GM21528 (cell line): Measurements from ENCODE around the gene CYB5R3.
A peak's percentile ranks its signal among the peaks of the same experiment; 100 is the strongest.
"Not testable (repeated sequence)": the region's sequence is repeated elsewhere in the genome, so short reads cannot be mapped to it uniquely, and the experiment has no call there.

ENCODE experiments used
- ATAC-seq: cut with Tn5 transposase; IDR thresholded peaks from one replicate; pipeline ENCODE4 v1.9.1; 2021; ENCODE audit warnings: mild to moderate bottlenecking, moderate library complexity; ENCODE audit not compliant: unreplicated experiment, low FRiP score

The CYB5R3 gene

DNA sequence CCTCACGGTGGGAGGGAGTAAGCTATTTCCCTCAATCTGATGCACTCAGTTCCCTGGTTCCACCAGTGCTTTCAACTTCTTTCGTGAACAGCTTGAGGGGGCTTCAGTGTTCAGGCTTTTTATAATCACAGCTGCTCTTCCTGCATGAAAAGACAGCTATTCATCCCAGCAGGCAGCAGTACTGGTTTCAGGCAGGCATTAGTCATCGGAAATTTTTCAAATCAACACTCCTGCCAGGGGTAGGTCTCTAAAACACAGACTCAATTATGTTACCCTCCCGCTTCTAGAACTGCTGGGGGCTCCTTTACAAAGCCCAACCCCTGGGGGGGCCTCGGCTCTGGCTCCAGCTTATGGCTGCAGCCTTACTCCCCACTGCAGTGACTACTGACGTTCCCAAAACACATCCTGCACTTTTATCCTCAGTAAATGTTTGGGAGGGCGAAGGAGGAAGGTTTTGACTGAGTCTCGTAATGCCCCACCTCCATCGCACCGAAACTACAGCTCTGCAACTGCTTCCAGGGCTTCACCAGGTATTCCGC, 40.3 kb downstream of the CYB5R3 start:
- ATAC-seq: no peak

GRCh38 chr22:42608136-42608822, 40.9 kb downstream of the CYB5R3 start:
- no peak for ATAC-seq

DNA sequence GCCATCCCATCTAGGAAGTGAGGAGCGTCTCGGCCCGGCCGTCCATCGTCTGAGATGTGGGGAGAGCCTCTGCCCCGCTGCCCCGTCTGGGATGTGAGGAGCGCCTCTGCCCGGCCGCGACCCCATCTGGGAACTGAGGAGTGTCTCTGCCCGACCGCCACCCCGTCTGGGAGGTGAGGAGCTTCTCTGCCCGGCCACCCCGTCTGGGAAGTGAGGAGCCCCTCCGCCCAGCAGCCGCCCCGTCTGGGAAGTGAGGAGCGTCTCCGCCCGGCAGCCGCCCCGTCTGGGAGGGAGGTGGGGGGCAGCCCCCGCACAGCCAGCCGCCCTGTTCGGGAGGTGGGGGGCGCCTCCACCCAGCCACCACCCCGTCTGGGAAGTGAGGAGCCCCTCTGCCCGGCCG, 41.6 kb downstream of the CYB5R3 start:
- not testable (repeated sequence) for ATAC-seq

- no peak for ATAC-seq
Measured at GRCh38 chr22:42604403-42604802, 44.8 kb downstream of the CYB5R3 start.

- no peak for ATAC-seq
Measured at GRCh38 chr22:42603427-42603826, 45.8 kb downstream of the CYB5R3 start.

GRCh38 chr22:42602470-42602869, 46.7 kb downstream of the CYB5R3 start:
- ATAC-seq: no peak

GRCh38 chr22:42601879-42602465, 47.2 kb downstream of the CYB5R3 start:
- ATAC-seq: no peak

- ATAC-seq: no peak
Measured at GRCh38 chr22:42596863-42597530, 52.2 kb downstream of the CYB5R3 start.

DNA sequence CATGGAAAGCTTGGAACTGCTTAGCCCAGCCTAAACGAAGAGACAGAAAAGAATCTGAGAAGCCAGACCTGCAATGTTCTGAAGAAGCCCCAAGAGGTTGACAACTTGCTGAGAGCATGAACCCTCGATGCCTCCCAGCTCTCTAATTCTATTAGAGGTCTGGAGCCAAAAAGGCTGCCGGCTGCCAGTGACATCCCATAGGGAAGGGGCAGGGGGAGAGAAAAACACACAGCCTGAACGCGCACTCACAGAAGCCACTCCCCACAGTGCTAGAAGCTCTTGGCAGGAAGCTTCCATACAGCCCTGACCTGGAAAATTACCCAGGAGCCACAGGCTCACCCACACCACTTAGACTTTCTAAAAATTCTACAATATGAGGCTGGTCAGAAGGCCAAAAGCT, 52.9 kb downstream of the CYB5R3 start:
- ATAC-seq: no peak

DNA sequence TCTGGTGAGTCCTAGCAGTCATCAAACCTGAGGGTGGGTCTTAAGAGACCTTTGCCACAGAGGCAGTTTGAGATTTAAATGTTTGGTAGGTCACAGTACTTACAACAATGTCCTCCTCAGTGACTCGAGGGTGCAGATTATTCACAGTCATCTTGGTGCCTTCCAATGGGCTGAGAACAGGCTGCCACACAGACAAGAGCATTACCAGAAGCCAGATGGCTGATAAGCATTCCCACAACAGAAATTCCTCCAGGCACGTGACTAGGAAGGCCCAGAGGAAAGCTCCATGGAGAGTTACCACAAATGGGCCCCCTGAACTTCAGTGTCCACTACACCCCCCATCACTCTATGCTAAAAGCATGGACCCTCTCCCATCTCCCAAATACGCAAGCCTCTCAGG, 53.8 kb downstream of the CYB5R3 start:
- ATAC-seq: no peak

GRCh38 chr22:42591987-42592386, 57.2 kb downstream of the CYB5R3 start:
- ATAC-seq: no peak

- ATAC-seq: no peak
Measured at GRCh38 chr22:42587588-42588175, 61.5 kb downstream of the CYB5R3 start.

- ATAC-seq: no peak
Measured at GRCh38 chr22:42586381-42586780, 62.8 kb downstream of the CYB5R3 start.

- ATAC-seq: no peak
Measured at GRCh38 chr22:42585096-42585495, 64.1 kb downstream of the CYB5R3 start.

GRCh38 chr22:42584364-42584940, 64.7 kb downstream of the CYB5R3 start:
- ATAC-seq: no peak

GRCh38 chr22:42582987-42583386, 66.2 kb downstream of the CYB5R3 start:
- no peak for ATAC-seq

DNA sequence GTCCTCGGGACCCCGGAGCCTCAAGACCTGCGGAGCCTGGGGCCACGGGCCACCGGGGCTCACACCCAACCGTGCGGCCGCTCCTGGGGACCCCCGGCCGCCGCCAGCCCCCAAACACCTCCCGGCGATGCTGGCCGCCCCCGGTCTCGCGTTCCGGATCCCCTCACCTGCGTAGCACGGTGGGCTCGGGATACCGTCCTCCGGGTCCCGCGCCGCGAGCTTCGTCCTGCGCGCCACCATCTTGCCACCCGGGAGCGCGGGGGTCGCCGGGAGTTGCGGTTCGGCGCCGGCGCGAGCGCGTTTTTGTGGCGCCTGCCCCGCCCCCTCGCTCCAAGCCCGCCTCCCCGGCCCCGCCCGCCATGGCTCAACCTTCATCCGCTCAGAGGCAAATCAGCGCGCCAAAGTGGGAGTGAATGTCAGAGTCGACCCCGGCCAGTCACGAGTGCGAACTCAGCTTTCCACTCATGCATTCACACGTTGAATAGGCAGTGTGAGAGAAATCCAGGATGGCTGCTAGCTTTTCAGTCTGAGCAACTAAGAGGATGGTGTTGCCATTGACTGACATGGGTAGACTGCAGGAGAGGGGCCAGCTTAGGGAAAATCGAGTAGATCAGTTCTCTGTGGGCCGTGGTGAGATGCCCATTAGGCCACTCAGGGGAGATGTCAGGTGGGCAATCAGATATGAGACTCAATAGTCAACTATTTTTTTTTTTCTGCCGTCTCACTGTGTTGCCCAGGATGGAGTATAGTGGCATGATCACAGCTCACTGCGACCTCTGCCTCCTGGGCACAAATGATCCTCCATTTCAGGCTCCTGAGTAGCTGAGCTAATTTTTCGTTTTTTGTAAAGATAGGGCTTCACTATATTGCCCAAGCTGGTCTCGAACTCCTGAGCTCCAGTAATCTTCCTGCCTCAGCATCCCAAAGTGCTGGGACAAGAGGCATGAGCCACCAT, 67.2 kb downstream of the CYB5R3 start:
- peak; percentile 45 for ATAC-seq

- peak; percentile 7 for ATAC-seq
Measured at GRCh38 chr22:42581194-42581761, 67.9 kb downstream of the CYB5R3 start.

- not testable (repeated sequence) for ATAC-seq
Measured at GRCh38 chr22:42580040-42580439, 69.2 kb downstream of the CYB5R3 start.
